Naive thymus-derived CD4-positive, alpha-beta T cell (primary cell): ENCODE results near the gene MDFIC. TPM values are rescaled to one million over a fixed set of nuclear protein-coding genes. Genes with fewer than 3 reads are reported as not detected.

Source experiments
- ATAC-seq: fragments of 150-1000 bp; cut with Tn5 transposase; 2 replicates; pipeline ENCODE4 v1.10.0; 2021; ENCODE audit warnings: mild to moderate bottlenecking, moderate library complexity
- CTCF ChIA-PET: fragments of 350-600 bp; sonication (Branson Sonifier 250); formaldehyde crosslinking; loops from one replicate; lab custom pipeline; 2021; ENCODE audit warnings: antibody characterized with exemption; lab: Charles Lee
- POLR2A ChIA-PET: fragments of 350-600 bp; sonication (Branson Sonifier 250); formaldehyde crosslinking; loops from one replicate; lab custom pipeline; 2021; ENCODE audit warnings: antibody characterized with exemption, inconsistent platforms; lab: Charles Lee
- DNase-seq, 9 donors: peaks; one replicate each; pipeline versions ENCODE4 v3.0.0 to v3.0.0-alpha.2; 2020 to 2022; ENCODE audit warnings: mixed read lengths in 1 of 9
- H3K27ac ChIP-seq: one replicate; pipeline ENCODE4 v1.7.0; 2013; ENCODE audit warnings: mild to moderate bottlenecking, low read depth, low read length, moderate library complexity
- H3K27me3 ChIP-seq, 2 donors: one replicate each; pipeline ENCODE4 v1.7.0; 2013; ENCODE audit warnings: low read length in 2 of 2, mild to moderate bottlenecking in 2 of 2, moderate library complexity in 2 of 2; ENCODE audit not compliant: control insufficient read depth in 2 of 2, insufficient read depth in 2 of 2
- H3K36me3 ChIP-seq, 3 experiments: 1 replicate in 2 of 3; 2 replicates in 1 of 3; pipeline ENCODE4 v1.7.0; 2013; ENCODE audit warnings: low read length in 3 of 3, mild to moderate bottlenecking in 3 of 3, moderate library complexity in 1 of 3; ENCODE audit not compliant: insufficient read depth in 3 of 3, control insufficient read depth in 2 of 3
- H3K4me1 ChIP-seq, 2 donors: one replicate each; pipeline ENCODE4 v1.7.0; 2013; ENCODE audit warnings: low read length in 2 of 2, mild to moderate bottlenecking in 2 of 2, moderate library complexity in 1 of 2; ENCODE audit not compliant: control insufficient read depth in 2 of 2, insufficient read depth in 2 of 2
- H3K4me3 ChIP-seq: 2 replicates; pipeline ENCODE4 v1.7.0; 2013; ENCODE audit warnings: mild to moderate bottlenecking, low read length
- H3K9me3 ChIP-seq, 3 experiments: 1 replicate in 2 of 3; 2 replicates in 1 of 3; pipeline ENCODE4 v1.7.0; 2013; ENCODE audit warnings: low read length in 3 of 3; ENCODE audit not compliant: control insufficient read depth in 2 of 3
- H3K27ac Mint-ChIP-seq, 9 donors: one replicate each; pipeline ENCODE4 v1.8.0; 2020 to 2022; ENCODE audit warnings: mixed read lengths in 9 of 9, mild to moderate bottlenecking in 8 of 9, moderate library complexity in 5 of 9, inconsistent platforms in 2 of 9
- H3K27me3 Mint-ChIP-seq, 5 donors: one replicate each; pipeline ENCODE4 v1.8.0; 2021 to 2022; ENCODE audit warnings: mixed read lengths in 5 of 5, mild to moderate bottlenecking in 1 of 5
- H3K36me3 Mint-ChIP-seq, 5 donors: one replicate each; pipeline ENCODE4 v1.8.0; 2020 to 2022; ENCODE audit warnings: mixed read lengths in 5 of 5, mild to moderate bottlenecking in 3 of 5, inconsistent platforms in 1 of 5
- H3K4me1 Mint-ChIP-seq, 7 donors: one replicate each; pipeline ENCODE4 v1.8.0; 2020 to 2022; ENCODE audit warnings: mixed read lengths in 7 of 7, mild to moderate bottlenecking in 3 of 7, inconsistent platforms in 1 of 7
- H3K4me3 Mint-ChIP-seq, 10 donors: one replicate each; pipeline ENCODE4 v1.8.0; 2020 to 2022; ENCODE audit warnings: mild to moderate bottlenecking in 10 of 10, mixed read lengths in 10 of 10, moderate library complexity in 6 of 10, inconsistent platforms in 2 of 10
- H3K9me3 Mint-ChIP-seq, 11 donors: one replicate each; pipeline ENCODE4 v1.8.0; 2020 to 2022; ENCODE audit warnings: mixed read lengths in 11 of 11, mild to moderate bottlenecking in 4 of 11, inconsistent platforms in 1 of 11, moderate library complexity in 1 of 11
- intact Hi-C, 2 donors: fragments of 100-400 bp; cut with micrococcal nuclease; formaldehyde crosslinking; loops; one replicate each; pipeline ENCODE4 v1.15.1; 2023
- polyA plus RNA-seq, 2 donors: library from polyadenylated mRNA; unstranded; fragments of 300-500 nt; fragmentation: Illumina TruSeq; gene quantifications; one replicate each; pipeline ENCODE4 v1.2.3, GENCODE V29; 2021
- total RNA-seq, 6 experiments: library from RNA in 5 of 6; stranded (reverse) in 5 of 6; gene quantifications; 1 replicate in 5 of 6; 2 replicates in 1 of 6; pipeline ENCODE4 v1.2.3 and lab custom pipeline; 2021 to 2026

MDFIC gene
- total and polyA plus RNA-seq, 7 experiments from 2014 or later, result 48.5 to 90.8 (median 58.1) TPM

DNA sequence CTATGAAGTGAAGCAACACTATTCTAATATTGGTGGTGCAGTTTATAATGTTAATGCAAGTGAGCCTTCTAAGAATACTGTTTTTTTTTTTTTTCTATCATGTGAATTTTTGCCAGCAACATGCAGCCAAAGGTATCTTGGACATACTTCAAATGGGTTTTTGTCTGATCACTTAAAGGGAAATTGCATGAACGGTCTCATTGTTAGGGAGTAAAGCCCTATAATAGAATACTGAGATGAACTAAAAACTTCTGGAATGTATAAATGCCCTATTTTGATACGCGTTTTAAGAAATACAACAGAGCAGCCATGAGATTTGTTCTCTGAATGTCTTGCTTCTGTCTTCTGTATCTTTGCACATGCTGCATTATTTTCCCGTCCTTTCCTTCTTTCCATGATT, 10.5 kb upstream of the MDFIC start:
- no peak overlapping the region for H3K27ac ChIP-seq
- intact Hi-C loops, result no loop called here
- ChIA-PET POLR2A (no interaction called here), CTCF (no interaction called here)
- no peaks in the 10 kb centered on the region for H3K27me3 Mint-ChIP-seq
- no peak overlapping the region for H3K27ac Mint-ChIP-seq
- peaks cover 0 to 9% (median 0%) of the 10 kb centered on the region in 11 donors for H3K9me3 Mint-ChIP-seq
- H3K4me1 Mint-ChIP-seq, result peaks cover under 1 to 9% (median 8%) of the 10 kb centered on the region in 7 donors
- peaks cover 0 to 10% of the 10 kb centered on the region in 2 donors for H3K4me1 ChIP-seq
- H3K9me3 ChIP-seq, result no peaks in the 10 kb centered on the region
- no peak overlapping the region for H3K4me3 Mint-ChIP-seq
- no peak for ATAC-seq
- no peaks in the 10 kb centered on the region for H3K36me3 ChIP-seq
- no peak overlapping the region for H3K4me3 ChIP-seq
- no peaks in the 10 kb centered on the region for H3K27me3 ChIP-seq
- H3K36me3 Mint-ChIP-seq, result peaks cover 0 to 14% (median 0%) of the 10 kb centered on the region in 5 donors
- DNase-seq, result no peak

DNA sequence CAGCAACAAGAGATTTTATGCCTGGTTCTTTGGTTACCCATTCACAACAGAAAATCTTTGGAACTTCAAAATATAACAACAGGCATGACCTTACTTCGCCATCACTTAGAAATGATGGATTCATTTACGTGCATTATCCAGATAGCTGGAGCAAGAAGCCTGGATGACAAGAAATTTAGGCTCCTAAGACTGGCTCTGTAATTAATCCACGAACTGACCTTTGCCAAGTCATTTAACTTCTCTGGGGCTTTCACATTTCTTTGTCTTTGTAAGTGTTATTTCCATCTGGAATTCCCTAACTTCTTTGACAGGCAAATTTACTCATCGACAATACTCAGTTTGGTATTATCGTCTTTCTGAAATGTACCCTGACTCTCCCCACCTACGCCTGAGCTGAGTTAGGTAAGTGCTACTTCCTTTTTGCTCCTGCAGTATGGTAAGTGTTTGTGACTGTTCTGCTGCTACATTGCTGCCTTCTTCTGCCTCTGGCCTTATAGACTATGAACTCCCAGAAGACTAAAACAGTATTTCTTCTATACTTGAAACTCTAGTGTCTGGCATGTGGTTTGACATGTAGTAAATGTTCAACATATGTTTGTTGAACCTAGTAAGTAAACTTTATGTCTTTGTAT, 5.5 kb upstream of the MDFIC start:
- peak overlapping the region; percentile 8 for H3K27ac ChIP-seq
- ChIA-PET POLR2A (interaction anchor here (2.8 kb wide), 1 partner anchor 11 kb away, joined by 12 read pairs; no protein-coding TSS in a partner anchor), CTCF (no interaction called here)
- Mint-ChIP-seq H3K27me3 (no peaks in the 10 kb centered on the region), H3K9me3 (peaks cover 0 to 4% (median 0%) of the 10 kb centered on the region in 11 donors), H3K36me3 (peaks cover 0 to 11% (median 0%) of the 10 kb centered on the region in 5 donors), H3K4me3 (peak overlapping the region; percentile 25 to 78 (median 65)), H3K27ac (peak overlapping the region; percentile 59 to 96 (median 82)), H3K4me1 (peaks cover 9 to 43% (median 26%) of the 10 kb centered on the region in 7 donors)
- H3K27me3 ChIP-seq, result no peaks in the 10 kb centered on the region
- peak overlapping the region; percentile 14 for H3K4me3 ChIP-seq
- peaks cover 7 to 22% of the 10 kb centered on the region in 2 donors for H3K4me1 ChIP-seq
- intact Hi-C loops, result loop anchor here (1.0 to 5.0 kb wide), 3 partner anchors 14 to 221 kb away; no protein-coding TSS in a partner anchor
- ATAC-seq, result peak; percentile 73
- DNase-seq, result peak in 1 of 9 donors; percentile 50
- H3K9me3 ChIP-seq, result no peaks in the 10 kb centered on the region
- no peaks in the 10 kb centered on the region for H3K36me3 ChIP-seq

- no peaks in the 10 kb centered on the region for H3K27me3 Mint-ChIP-seq
- intact Hi-C loops, result loop anchor here (2.0 to 5.0 kb wide), 2 partner anchors 13 to 220 kb away; no protein-coding TSS in a partner anchor
- H3K4me1 Mint-ChIP-seq, result peaks cover 12 to 48% (median 31%) of the 10 kb centered on the region in 7 donors
- peak overlapping the region in 4 of 10 donors; percentile 3 to 39 (median 4) for H3K4me3 Mint-ChIP-seq
- POLR2A ChIA-PET, result interaction anchor here (0.5 to 2.8 kb wide), 2 partner anchors 10 to 58 kb away, joined by 3 to 12 read pairs; no protein-coding TSS in a partner anchor
- H3K9me3 ChIP-seq, result no peaks in the 10 kb centered on the region
- H3K4me1 ChIP-seq, result peaks cover 7 to 22% of the 10 kb centered on the region in 2 donors
- DNase-seq (no peak), ATAC-seq (no peak)
- peaks cover 0 to under 1% (median 0%) of the 10 kb centered on the region in 3 experiments for H3K36me3 ChIP-seq
- H3K9me3 Mint-ChIP-seq, result peaks cover 0 to 4% (median 0%) of the 10 kb centered on the region in 11 donors
- CTCF ChIA-PET, result no interaction called here
- H3K27ac Mint-ChIP-seq, result peak overlapping the region; percentile 59 to 82 (median 73)
- H3K27ac ChIP-seq, result peak overlapping the region; percentile 14
- H3K27me3 ChIP-seq, result no peaks in the 10 kb centered on the region
- no peak overlapping the region for H3K4me3 ChIP-seq
- H3K36me3 Mint-ChIP-seq, result peaks cover 0 to 11% (median 0%) of the 10 kb centered on the region in 5 donors
These were observed 4.6 kb upstream of the MDFIC start for GRCh38 chr7:114917211-114917839.

GRCh38 chr7:114919587-114919986, 2.3 kb upstream of the MDFIC start:
- H3K27ac ChIP-seq, result no peak overlapping the region
- H3K27me3 ChIP-seq, result no peaks in the 10 kb centered on the region
- DNase-seq (no peak), ATAC-seq (no peak)
- H3K27ac Mint-ChIP-seq, result peak overlapping the region in 5 of 9 donors; percentile 0 to 86 (median 45)
- H3K4me1 ChIP-seq, result peaks cover 7 to 22% of the 10 kb centered on the region in 2 donors
- POLR2A ChIA-PET, result interaction anchor here (0.6 kb wide), 1 partner anchor 1608 kb away, joined by 4 read pairs; no protein-coding TSS in a partner anchor
- no peak overlapping the region for H3K4me3 ChIP-seq
- peaks cover 12 to 50% (median 39%) of the 10 kb centered on the region in 7 donors for H3K4me1 Mint-ChIP-seq
- H3K27me3 Mint-ChIP-seq, result no peaks in the 10 kb centered on the region
- CTCF ChIA-PET, result no interaction called here
- peaks cover 0 to 4% (median 0%) of the 10 kb centered on the region in 3 experiments for H3K36me3 ChIP-seq
- peaks cover 0 to 12% (median 0%) of the 10 kb centered on the region in 5 donors for H3K36me3 Mint-ChIP-seq
- intact Hi-C loops, result loop anchor here in 1 of 2 donors (5.0 kb wide), 1 partner anchor 218 kb away; no protein-coding TSS in a partner anchor
- H3K9me3 ChIP-seq, result no peaks in the 10 kb centered on the region
- H3K4me3 Mint-ChIP-seq, result peak overlapping the region in 2 of 10 donors; percentile 18 to 39
- H3K9me3 Mint-ChIP-seq, result peaks cover 0 to 2% (median 0%) of the 10 kb centered on the region in 11 donors

GRCh38 chr7:114921631-114922025, 266 bp upstream of the MDFIC start:
- Mint-ChIP-seq H3K27ac (peak overlapping the region; percentile 83 to 93 (median 88)), H3K9me3 (no peaks in the 10 kb centered on the region), H3K4me3 (peak overlapping the region; percentile 81 to 96 (median 90)), H3K4me1 (peaks cover 23 to 53% (median 46%) of the 10 kb centered on the region in 7 donors), H3K27me3 (no peaks in the 10 kb centered on the region), H3K36me3 (peaks cover 0 to 13% (median 0%) of the 10 kb centered on the region in 5 donors)
- Histone ChIP-seq H3K27me3 (no peaks in the 10 kb centered on the region), H3K9me3 (no peaks in the 10 kb centered on the region), H3K4me1 (peaks cover 16 to 21% of the 10 kb centered on the region in 2 donors), H3K27ac (peak overlapping the region; percentile 86), H3K4me3 (peak overlapping the region; percentile 80), H3K36me3 (peaks cover 0 to 4% (median 0%) of the 10 kb centered on the region in 3 experiments)
- intact Hi-C loops, result loop anchor here (2.0 to 10.0 kb wide), 12 partner anchors 31 to 1987 kb away; partner anchors contain the start of genes TES (in 2 of the 2) and CAPZA2 (in 1 of the 2)
- ChIA-PET CTCF (no interaction called here), POLR2A (no interaction called here)
- no peak for DNase-seq
- ATAC-seq, result no peak
